ENCODE results near the gene AFAP1. TPM values are rescaled to one million over a fixed set of nuclear protein-coding genes. Genes with fewer than 3 reads are reported as not detected.
A peak's percentile ranks its signal among the peaks of the same experiment; 100 is the strongest.

The AFAP1 gene
- total RNA-seq, 4 donors from 2014 or later = 15.8 to 42.9 (median 31.3) TPM

DNA sequence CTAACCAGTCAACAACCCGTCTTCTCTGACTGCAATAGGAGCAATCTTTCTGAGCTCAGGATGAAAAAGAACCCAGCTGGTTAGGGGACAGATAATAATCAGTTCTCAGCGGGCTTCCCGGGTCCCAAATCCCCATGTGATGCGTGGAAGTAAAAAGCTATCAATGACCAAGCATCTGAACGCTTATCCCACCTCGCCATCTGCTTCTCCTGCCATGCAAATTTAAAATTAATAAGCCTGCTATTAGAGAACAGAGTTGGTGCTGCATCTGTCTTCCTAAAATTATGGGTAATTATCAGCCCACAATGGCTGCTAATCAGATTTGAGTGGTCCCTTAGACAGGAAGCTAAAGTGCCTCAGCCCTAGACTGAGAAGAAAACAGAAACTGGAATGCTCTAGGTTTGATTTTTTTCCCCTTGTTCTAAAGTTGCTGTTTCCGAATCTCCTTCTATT lies 37.5 kb downstream of the AFAP1 start:
- Histone ChIP-seq H3K4me3 (no peak overlapping the region), H3K27me3 (no peaks in the 10 kb centered on the region), H3K36me3 (no peaks in the 10 kb centered on the region), H3K4me1 (peaks cover 0 to 20% (median 0%) of the 10 kb centered on the region in 4 donors), H3K27ac (no peak overlapping the region), H3K9me3 (no peaks in the 10 kb centered on the region)
- no peak for TF ChIP-seq POLR2A (IDR thresholded peaks at IDR 0.05)
- TF ChIP-seq, protein P1, sequence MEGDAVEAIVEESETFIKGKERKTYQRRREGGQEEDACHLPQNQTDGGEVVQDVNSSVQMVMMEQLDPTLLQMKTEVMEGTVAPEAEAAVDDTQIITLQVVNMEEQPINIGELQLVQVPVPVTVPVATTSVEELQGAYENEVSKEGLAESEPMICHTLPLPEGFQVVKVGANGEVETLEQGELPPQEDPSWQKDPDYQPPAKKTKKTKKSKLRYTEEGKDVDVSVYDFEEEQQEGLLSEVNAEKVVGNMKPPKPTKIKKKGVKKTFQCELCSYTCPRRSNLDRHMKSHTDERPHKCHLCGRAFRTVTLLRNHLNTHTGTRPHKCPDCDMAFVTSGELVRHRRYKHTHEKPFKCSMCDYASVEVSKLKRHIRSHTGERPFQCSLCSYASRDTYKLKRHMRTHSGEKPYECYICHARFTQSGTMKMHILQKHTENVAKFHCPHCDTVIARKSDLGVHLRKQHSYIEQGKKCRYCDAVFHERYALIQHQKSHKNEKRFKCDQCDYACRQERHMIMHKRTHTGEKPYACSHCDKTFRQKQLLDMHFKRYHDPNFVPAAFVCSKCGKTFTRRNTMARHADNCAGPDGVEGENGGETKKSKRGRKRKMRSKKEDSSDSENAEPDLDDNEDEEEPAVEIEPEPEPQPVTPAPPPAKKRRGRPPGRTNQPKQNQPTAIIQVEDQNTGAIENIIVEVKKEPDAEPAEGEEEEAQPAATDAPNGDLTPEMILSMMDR (IDR thresholded peaks at IDR 0.05) = no peak
- DNase-seq = no peak

DNA sequence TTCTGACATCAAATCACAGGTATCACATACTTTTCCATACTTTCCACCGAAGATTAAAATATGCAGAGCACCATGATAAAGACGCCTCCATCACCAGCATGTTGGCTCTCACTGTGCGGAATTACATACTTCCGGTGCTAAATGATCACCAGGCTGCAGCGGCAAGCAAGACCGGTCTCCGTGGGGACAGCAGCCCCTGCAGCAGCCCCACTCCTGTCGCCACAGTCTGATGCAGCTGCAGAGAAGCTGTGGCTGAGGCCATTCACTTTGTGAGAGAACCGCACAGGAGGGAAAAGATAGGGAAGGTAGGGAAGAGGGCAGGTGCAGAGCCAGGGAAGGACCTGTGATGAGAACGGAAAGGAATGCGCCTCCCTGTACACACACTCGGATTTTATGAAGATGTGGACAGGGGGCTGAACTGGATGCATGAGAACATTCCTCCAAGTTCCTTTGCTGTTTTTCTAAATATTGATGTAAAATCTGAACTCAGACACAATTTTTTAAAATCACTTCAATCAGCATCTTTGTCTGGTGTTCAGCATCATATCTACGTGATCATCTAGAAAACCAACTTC lies 38.3 kb downstream of the AFAP1 start:
- Histone ChIP-seq H3K9me3 (no peaks in the 10 kb centered on the region), H3K4me1 (peaks cover 0 to 14% (median 0%) of the 10 kb centered on the region in 4 donors), H3K4me3 (no peak overlapping the region), H3K36me3 (no peaks in the 10 kb centered on the region), H3K27me3 (no peaks in the 10 kb centered on the region), H3K27ac (no peak overlapping the region)
- no peak for DNase-seq
- TF ChIP-seq, protein P1 (IDR thresholded peaks at IDR 0.05) = no peak
- TF ChIP-seq POLR2A (IDR thresholded peaks at IDR 0.05) = no peak

DNA sequence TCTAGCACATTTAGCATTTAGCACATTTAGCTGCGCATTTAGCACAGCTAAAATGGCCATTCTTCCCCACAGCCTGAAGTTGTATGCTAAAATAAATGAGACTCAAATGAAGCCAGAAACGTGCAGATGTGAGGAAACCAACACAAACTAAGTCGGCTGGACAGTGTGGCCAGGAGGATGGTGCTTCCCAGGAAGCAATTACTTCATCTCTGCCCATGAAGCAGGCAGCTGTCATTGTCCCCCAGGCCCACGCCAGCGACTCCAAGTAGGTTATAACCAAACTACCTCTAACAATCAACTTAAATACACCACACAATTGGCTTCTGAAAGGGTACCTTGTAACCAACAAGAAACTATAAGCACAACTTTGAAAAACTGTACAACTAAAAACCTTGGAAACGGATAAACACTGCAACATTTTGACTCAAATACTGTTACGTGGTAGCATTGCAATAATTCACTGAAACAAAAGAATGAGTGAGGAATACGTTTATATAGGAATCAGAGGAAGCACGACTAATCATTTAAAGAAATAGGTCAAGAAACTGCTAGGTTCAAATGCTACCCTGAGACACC lies 39.2 kb downstream of the AFAP1 start:
- Histone ChIP-seq H3K4me3 (no peak overlapping the region), H3K36me3 (no peaks in the 10 kb centered on the region), H3K4me1 (peaks cover 0 to 8% (median 0%) of the 10 kb centered on the region in 4 donors), H3K27me3 (no peaks in the 10 kb centered on the region), H3K27ac (no peak overlapping the region), H3K9me3 (no peaks in the 10 kb centered on the region)
- TF ChIP-seq POLR2A (IDR thresholded peaks at IDR 0.05) = no peak
- TF ChIP-seq, protein P1 (IDR thresholded peaks at IDR 0.05) = no peak
- no peak for DNase-seq

DNA sequence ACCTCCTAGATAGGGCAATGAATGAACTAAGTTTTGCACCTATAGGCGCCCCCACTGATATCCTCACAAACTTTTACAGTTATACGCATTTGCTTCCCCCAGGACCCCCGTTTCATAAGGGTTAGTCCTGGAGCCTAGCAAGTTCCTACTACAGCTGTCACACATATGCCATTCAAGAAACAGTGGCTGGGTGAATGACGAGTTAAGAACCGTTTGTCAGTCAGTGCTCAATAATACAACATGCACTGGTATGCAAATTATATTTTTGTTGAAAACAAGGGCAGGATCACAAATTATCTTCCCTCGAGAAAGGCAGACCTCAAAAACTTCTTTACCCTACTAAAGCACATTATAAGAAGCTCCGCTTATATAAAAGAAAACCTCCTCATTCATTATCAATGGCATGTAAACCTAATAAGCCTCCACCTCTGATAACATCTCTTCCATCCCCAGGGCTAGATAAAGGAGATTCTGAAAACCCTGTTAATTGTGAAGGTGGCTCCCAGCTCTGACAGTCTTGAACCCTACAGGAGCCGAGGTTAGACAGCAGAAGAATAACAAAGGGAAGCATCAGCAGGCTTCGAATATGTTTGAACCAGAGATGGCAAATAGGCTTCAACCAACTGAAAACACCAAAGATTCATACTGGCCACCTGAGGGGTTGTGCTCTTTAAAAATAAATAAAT lies 40.3 kb downstream of the AFAP1 start:
- Histone ChIP-seq H3K4me1 (no peaks in the 10 kb centered on the region), H3K27me3 (no peaks in the 10 kb centered on the region), H3K9me3 (no peaks in the 10 kb centered on the region), H3K4me3 (no peak overlapping the region), H3K27ac (no peak overlapping the region), H3K36me3 (no peaks in the 10 kb centered on the region)
- no peak for DNase-seq
- TF ChIP-seq, protein P1 (IDR thresholded peaks at IDR 0.05) = no peak
- no peak for TF ChIP-seq POLR2A (IDR thresholded peaks at IDR 0.05)

DNA sequence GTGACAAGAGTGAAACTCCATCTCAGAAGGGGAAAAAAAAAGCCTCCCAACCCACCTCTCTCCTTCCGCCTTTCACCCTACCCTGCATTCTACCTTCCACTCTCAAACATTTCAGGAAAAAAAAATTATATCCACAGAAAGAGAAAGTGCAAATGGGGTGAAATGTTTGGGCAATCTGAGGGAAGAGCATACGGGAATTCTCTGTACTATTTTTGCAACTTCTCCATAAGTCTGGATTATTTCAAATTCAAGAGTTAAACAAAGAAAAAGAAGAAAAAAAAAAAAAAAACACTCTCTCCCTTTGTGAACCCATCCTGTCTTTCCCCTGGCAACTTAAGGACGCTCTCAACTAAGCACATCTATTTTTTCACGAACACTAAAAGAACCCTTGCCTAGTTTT lies 41.3 kb downstream of the AFAP1 start:
- Histone ChIP-seq H3K9me3 (no peaks in the 10 kb centered on the region), H3K4me3 (no peak overlapping the region), H3K4me1 (no peaks in the 10 kb centered on the region), H3K27ac (peak overlapping the region in 1 of 4 donors; percentile 50), H3K27me3 (no peaks in the 10 kb centered on the region), H3K36me3 (no peaks in the 10 kb centered on the region)
- TF ChIP-seq, protein P1 (IDR thresholded peaks at IDR 0.05) = no peak
- TF ChIP-seq POLR2A (IDR thresholded peaks at IDR 0.05) = no peak
- DNase-seq = no peak

All from Peyer's patch (tissue), 4 donors.